IMR-90 (cell line): ENCODE results near the gene DUXA. TPM values are rescaled to one million over a fixed set of nuclear protein-coding genes. Genes with fewer than 3 reads are reported as not detected.
"Not testable (repeated sequence)": the region's sequence is repeated elsewhere in the genome, so short reads cannot be mapped to it uniquely, and the experiment has no call there.

Source experiments
- ATAC-seq: fragments of 200-7000 bp; cut with Tn5 transposase; 2 replicates; pipeline ENCODE4 v1.9.1; 2020; ENCODE audit warnings: low read depth, mild to moderate bottlenecking, moderate library complexity
- BruUV-seq: library from RNA; stranded (reverse); fragments of 400-500 nt; replicated peaks from 2 replicates; lab custom pipeline; 2021; lab: Mats Ljungman, UMichigan
- CTCF ChIA-PET: fragments of 300-600 bp; formaldehyde crosslinking; extraction: SDS; loops from one replicate; lab custom pipeline; 2021; ENCODE audit warnings: antibody characterized with exemption; lab: Yijun Ruan, JAX
- POLR2A ChIA-PET: fragments of 300-600 bp; sonication (Branson Sonifier 250); formaldehyde crosslinking; loops from one replicate; lab custom pipeline; 2022; ENCODE audit warnings: antibody characterized with exemption; ENCODE audit not compliant: unreplicated experiment; lab: Charles Lee
- DNase-seq: peaks from one replicate; pipeline ENCODE4 v3.0.0; 2013
- H2AFZ ChIP-seq: replicated peaks from 2 replicates; pipeline ENCODE3; 2013; ENCODE audit warnings: low read length, mild to moderate bottlenecking; ENCODE audit not compliant: poor library complexity
- H2AK5ac ChIP-seq: 2 replicates; pipeline ENCODE4 v1.6.1; 2013; ENCODE audit warnings: low read depth, low read length, inconsistent platforms
- H2AK9ac ChIP-seq: replicated peaks from 2 replicates; pipeline ENCODE3; 2013; ENCODE audit warnings: mild to moderate bottlenecking, low read depth, low read length, moderate library complexity; ENCODE audit not compliant: poor library complexity
- H2BK120ac ChIP-seq: 2 replicates; pipeline ENCODE4 v1.6.1; 2013; ENCODE audit warnings: low read depth, low read length, inconsistent platforms
- H2BK15ac ChIP-seq: 3 replicates; pipeline ENCODE4 v1.6.1; 2013; ENCODE audit warnings: low read depth, low read length, inconsistent platforms
- H2BK20ac ChIP-seq: 2 replicates; pipeline ENCODE4 v1.6.1; 2013; ENCODE audit warnings: low read depth, mild to moderate bottlenecking, inconsistent platforms, low read length, moderate library complexity
- H2BK5ac ChIP-seq: 2 replicates; pipeline ENCODE4 v1.6.1; 2013; ENCODE audit warnings: mild to moderate bottlenecking, low read depth, low read length, inconsistent platforms; ENCODE audit not compliant: poor library complexity, severe bottlenecking
- H3K14ac ChIP-seq: replicated peaks from 2 replicates; pipeline ENCODE4 v1.6.1; 2013; ENCODE audit warnings: low read depth, low read length, inconsistent platforms
- H3K18ac ChIP-seq: 2 replicates; pipeline ENCODE4 v1.6.1; 2013; ENCODE audit warnings: low read depth, low read length, control low read depth
- H3K23ac ChIP-seq: 2 replicates; pipeline ENCODE4 v1.6.1; 2013; ENCODE audit warnings: low read depth, low read length, inconsistent platforms
- H3K27ac ChIP-seq: 2 replicates; pipeline ENCODE4 v1.5.1; 2013; ENCODE audit warnings: mild to moderate bottlenecking, control low read depth, low read length; ENCODE audit not compliant: insufficient read depth
- H3K27me3 ChIP-seq: 2 replicates; pipeline ENCODE4 v1.6.1; 2013; ENCODE audit warnings: low read length; ENCODE audit not compliant: control insufficient read depth, insufficient read depth
- H3K36me3 ChIP-seq: 2 replicates; pipeline ENCODE4 v1.6.1; 2013; ENCODE audit warnings: low read length, mixed read lengths; ENCODE audit not compliant: control insufficient read depth, insufficient read depth
- H3K4ac ChIP-seq: 2 replicates; pipeline ENCODE4 v1.6.1; 2013; ENCODE audit warnings: low read depth, low read length, inconsistent platforms
- H3K4me1 ChIP-seq: 2 replicates; pipeline ENCODE4 v1.6.1; 2013; ENCODE audit warnings: low read length, mixed read lengths; ENCODE audit not compliant: control insufficient read depth, insufficient read depth
- H3K4me2 ChIP-seq: 2 replicates; pipeline ENCODE4 v1.6.1; 2013; ENCODE audit warnings: low read depth, mild to moderate bottlenecking, control low read depth, low read length, moderate library complexity
- H3K4me3 ChIP-seq: 2 replicates; pipeline ENCODE4 v1.5.1; 2013; ENCODE audit warnings: low read depth, mild to moderate bottlenecking, control low read depth, low read length, moderate library complexity; ENCODE audit not compliant: insufficient read depth
- H3K56ac ChIP-seq: 2 replicates; pipeline ENCODE4 v1.6.1; 2013; ENCODE audit warnings: low read length, inconsistent platforms; ENCODE audit not compliant: insufficient read depth; ENCODE audit errors: extremely low read depth
- H3K79me1 ChIP-seq, 2 experiments: 2 replicates each; pipeline ENCODE4 v1.6.1; 2013; ENCODE audit warnings: low read length in 2 of 2, inconsistent platforms in 1 of 2, low read depth in 1 of 2
- H3K9ac ChIP-seq: 2 replicates; pipeline ENCODE4 v1.6.1; 2013; ENCODE audit warnings: low read depth, low read length, control low read depth
- H3K9me1 ChIP-seq: 2 replicates; pipeline ENCODE4 v1.6.1; 2013; ENCODE audit warnings: low read length, inconsistent platforms; ENCODE audit not compliant: insufficient read depth
- H3K9me3 ChIP-seq: 2 replicates; pipeline ENCODE4 v1.6.1; 2013; ENCODE audit warnings: low read length; ENCODE audit not compliant: control insufficient read depth, insufficient read depth
- H4K20me1 ChIP-seq: 2 replicates; pipeline ENCODE4 v1.6.1; 2013; ENCODE audit warnings: low read length, inconsistent platforms; ENCODE audit not compliant: insufficient read depth
- H4K5ac ChIP-seq: 2 replicates; pipeline ENCODE4 v1.6.1; 2013; ENCODE audit warnings: mild to moderate bottlenecking, low read depth, low read length, control low read depth
- H4K8ac ChIP-seq, 2 experiments: 2 replicates each; pipeline ENCODE4 v1.6.1; 2013; ENCODE audit warnings: low read depth in 2 of 2, low read length in 2 of 2, control low read depth in 1 of 2, inconsistent platforms in 1 of 2
- H4K91ac ChIP-seq: 2 replicates; pipeline ENCODE4 v1.6.1; 2013; ENCODE audit warnings: low read depth, low read length, inconsistent platforms; ENCODE audit not compliant: insufficient read depth
- WGBS, 2 experiments: methylation state at CpG; one replicate each; pipeline versions ENCODE4 v1.1.5 to v1.1.7; 2013; ENCODE audit warnings: missing lambda C conversion rate in 2 of 2; ENCODE audit not compliant: insufficient read length in 1 of 2; ENCODE audit errors: extremely low coverage in 2 of 2; 5-methylcytosine and 5-hydroxymethylcytosine counted together
- dilution Hi-C: fragments of 300-500 bp; cut with HindIII; formaldehyde crosslinking; loops from one replicate; pipeline ENCODE4 v1.14.3; 2018; ENCODE audit warnings: low sequenced_read_pairs; ENCODE audit not compliant: unreplicated experiment
- in situ Hi-C: fragments of 300-500 bp; cut with MboI; formaldehyde crosslinking; loops from 3 replicates; pipeline ENCODE4 v1.14.3; 2019; ENCODE audit warnings: low sequenced_read_pairs, inconsistent platforms, mixed read lengths
- intact Hi-C: fragments of 100-400 bp; cut with micrococcal nuclease; formaldehyde crosslinking; loops from 2 replicates; pipeline ENCODE4 v1.10.0; 2022
- polyA plus RNA-seq, 3 experiments: library from polyadenylated mRNA; depleted of rRNA; stranded (reverse); fragments of >200 nt; gene quantifications; 2 replicates each; pipeline ENCODE4 v1.2.3, GENCODE V29; 2012; ENCODE audit warnings: low replicate concordance in 1 of 3
- total RNA-seq: library from RNA; depleted of rRNA; stranded (reverse); fragments of >200 nt; gene quantifications from 2 replicates; pipeline ENCODE4 v1.2.3, GENCODE V29; 2012

Gene DUXA
- total and polyA plus RNA-seq, 2 of the 4 experiments (the other 2 are of a cell fraction): not detected

DNA sequence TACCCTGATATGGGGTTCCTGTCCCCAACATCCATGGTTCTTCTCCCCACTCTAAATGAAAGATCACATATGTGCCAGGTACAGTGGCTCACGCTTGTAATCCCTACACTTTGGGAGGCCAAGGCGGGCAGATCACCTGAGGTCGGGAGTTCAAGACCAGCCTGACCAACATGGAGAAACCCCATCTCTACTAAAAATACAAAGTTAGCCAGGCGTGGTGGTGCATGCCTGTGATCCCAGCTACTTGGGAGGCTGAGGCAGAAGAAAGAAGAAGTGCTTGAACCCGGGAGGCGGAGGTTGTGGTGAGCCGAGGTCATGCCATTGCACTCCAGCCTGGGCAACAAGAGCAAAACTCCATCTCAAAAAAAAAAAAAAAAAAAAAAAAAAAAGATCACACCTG, 53.8 kb downstream of the DUXA start:
- DNase-seq, H3K4me3 ChIP-seq, H3K9ac ChIP-seq, H3K27ac ChIP-seq, H3K56ac ChIP-seq, H2BK120ac ChIP-seq, in situ Hi-C loops, H4K8ac ChIP-seq, H3K14ac ChIP-seq, H2BK20ac ChIP-seq, H4K20me1 ChIP-seq, intact Hi-C loops, BruUV-seq, H3K36me3 ChIP-seq, H4K91ac ChIP-seq, H3K18ac ChIP-seq, H3K4ac ChIP-seq, H3K23ac ChIP-seq, H2BK5ac ChIP-seq, POLR2A ChIA-PET, H2AK5ac ChIP-seq, H4K5ac ChIP-seq, ATAC-seq, H2AK9ac ChIP-seq, H3K4me2 ChIP-seq, dilution Hi-C loops, H3K9me1 ChIP-seq, H2AFZ ChIP-seq, H3K4me1 ChIP-seq, H2BK15ac ChIP-seq, H3K79me1 ChIP-seq, H3K27me3 ChIP-seq: not testable (repeated sequence)
- peaks cover 35% of the 10 kb centered on the region for H3K9me3 ChIP-seq
- CTCF ChIA-PET: interaction anchor here (0.6 kb wide), 1 partner anchor 322 kb away, joined by 3 read pairs; no protein-coding TSS in a partner anchor
- no CpG with 5 or more reads among the region's 7 CpGs for WGBS, 2 experiments
